MM.1S (cell line): Measurements from ENCODE around the gene ZNF618.

ENCODE experiments used
- EZH2 ChIP-seq: fragments of 300-600 bp; sonication (generic); optimal IDR thresholded peaks from 2 replicates; pipeline ENCODE3; 2017; ENCODE audit warnings: low read depth, mild to moderate bottlenecking, antibody characterized with exemption, low read length, mixed read lengths
- EZH2phosphoT487 ChIP-seq: fragments of 300-600 bp; sonication (generic); IDR thresholded peaks from 2 replicates; pipeline ENCODE4 v1.6.1; 2018; ENCODE audit warnings: antibody characterized with exemption, low read length
- TF ChIP-seq, protein P1 (sequence below): fragments of 300-600 bp; sonication (generic); IDR thresholded peaks from 2 replicates; pipeline ENCODE4 v1.5.1; 2016; ENCODE audit warnings: antibody characterized with exemption, low read length, mixed read lengths

DNA sequence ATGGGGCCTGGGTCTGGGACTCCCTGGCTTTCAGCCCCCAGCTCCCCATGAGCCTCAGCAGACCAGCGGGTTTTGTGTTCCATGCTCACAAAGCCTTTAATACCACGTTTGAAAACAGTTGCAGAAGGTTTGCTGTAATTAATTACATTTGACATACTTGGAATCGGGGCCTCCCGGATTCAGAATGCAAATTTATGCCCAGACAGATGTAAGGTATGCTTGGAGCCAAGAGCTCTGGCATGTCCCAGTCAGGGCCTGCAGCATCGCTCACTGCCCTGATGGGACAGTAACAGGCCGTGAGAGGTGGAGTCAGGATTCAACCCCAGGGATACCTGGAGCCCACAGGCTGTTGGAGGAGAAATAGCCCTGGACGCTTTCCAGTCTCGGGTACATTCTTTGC, 12.2 kb downstream of the ZNF618 start:
- TF ChIP-seq, protein P1, sequence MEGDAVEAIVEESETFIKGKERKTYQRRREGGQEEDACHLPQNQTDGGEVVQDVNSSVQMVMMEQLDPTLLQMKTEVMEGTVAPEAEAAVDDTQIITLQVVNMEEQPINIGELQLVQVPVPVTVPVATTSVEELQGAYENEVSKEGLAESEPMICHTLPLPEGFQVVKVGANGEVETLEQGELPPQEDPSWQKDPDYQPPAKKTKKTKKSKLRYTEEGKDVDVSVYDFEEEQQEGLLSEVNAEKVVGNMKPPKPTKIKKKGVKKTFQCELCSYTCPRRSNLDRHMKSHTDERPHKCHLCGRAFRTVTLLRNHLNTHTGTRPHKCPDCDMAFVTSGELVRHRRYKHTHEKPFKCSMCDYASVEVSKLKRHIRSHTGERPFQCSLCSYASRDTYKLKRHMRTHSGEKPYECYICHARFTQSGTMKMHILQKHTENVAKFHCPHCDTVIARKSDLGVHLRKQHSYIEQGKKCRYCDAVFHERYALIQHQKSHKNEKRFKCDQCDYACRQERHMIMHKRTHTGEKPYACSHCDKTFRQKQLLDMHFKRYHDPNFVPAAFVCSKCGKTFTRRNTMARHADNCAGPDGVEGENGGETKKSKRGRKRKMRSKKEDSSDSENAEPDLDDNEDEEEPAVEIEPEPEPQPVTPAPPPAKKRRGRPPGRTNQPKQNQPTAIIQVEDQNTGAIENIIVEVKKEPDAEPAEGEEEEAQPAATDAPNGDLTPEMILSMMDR, result no peak
- no peak for TF ChIP-seq EZH2
- TF ChIP-seq EZH2phosphoT487, result no peak
